ENCODE results near the gene GRHL3. TPM values are rescaled to one million over a fixed set of nuclear protein-coding genes. Genes with fewer than 3 reads are reported as not detected.

GRHL3 gene
- total and polyA plus RNA-seq, 4 donors: 0.07 to 0.09 (median 0.09) TPM

DNA sequence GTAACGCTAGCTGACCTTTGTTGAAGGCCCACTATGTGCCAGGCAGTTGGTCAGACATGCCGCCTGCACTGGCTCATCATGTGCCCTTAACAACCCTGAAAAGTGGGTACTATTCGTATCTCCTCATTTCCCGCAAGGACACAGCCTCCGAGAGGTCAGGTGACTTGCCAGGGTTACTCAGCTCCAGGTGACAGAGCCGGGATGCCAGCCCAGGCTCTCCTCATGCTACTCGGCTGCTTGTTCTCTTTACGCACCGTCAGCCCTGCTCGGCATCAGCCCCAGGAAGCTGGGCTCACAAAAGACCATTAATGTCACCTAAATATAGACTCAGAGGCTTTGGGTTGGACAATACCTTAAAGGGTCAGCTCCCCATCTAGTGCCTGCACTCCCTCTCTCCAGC lies 29.0 kb downstream of the GRHL3 start:
- H3K9me3 ChIP-seq (ENCODE audit: control insufficient read depth in 4 of 4, low read length in 3 of 4): no peaks in the 10 kb centered on the region
- no peak overlapping the region for H3K9ac ChIP-seq (ENCODE audit: low read depth in 1 of 2, low read length in 2 of 2)
- H3K36me3 ChIP-seq (ENCODE audit: control insufficient read depth in 4 of 4, insufficient read depth in 3 of 4, low read depth in 1 of 4, low read length in 3 of 4): no peaks in the 10 kb centered on the region
- H3K27me3 ChIP-seq (ENCODE audit: control insufficient read depth in 4 of 4, insufficient read depth in 4 of 4, low read length in 3 of 4): no peaks in the 10 kb centered on the region
- DNase-seq (ENCODE audit: low spot score): no peak
- no peak overlapping the region for H3K27ac ChIP-seq (ENCODE audit: low read depth in 1 of 2, low read length in 2 of 2)
- TF ChIP-seq FOXA2 (IDR thresholded peaks at IDR 0.05): no peak
- no peak for TF ChIP-seq TAF1 (conservative IDR thresholded peaks at IDR 0.05)
- TF ChIP-seq, protein P1, sequence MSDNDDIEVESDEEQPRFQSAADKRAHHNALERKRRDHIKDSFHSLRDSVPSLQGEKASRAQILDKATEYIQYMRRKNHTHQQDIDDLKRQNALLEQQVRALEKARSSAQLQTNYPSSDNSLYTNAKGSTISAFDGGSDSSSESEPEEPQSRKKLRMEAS (IDR thresholded peaks at IDR 0.05): no peak
- no peak for TF ChIP-seq HNF4A (conservative IDR thresholded peaks at IDR 0.05)
- TF ChIP-seq, protein P2, sequence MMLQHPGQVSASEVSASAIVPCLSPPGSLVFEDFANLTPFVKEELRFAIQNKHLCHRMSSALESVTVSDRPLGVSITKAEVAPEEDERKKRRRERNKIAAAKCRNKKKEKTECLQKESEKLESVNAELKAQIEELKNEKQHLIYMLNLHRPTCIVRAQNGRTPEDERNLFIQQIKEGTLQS (IDR thresholded peaks at IDR 0.05): no peak
- TF ChIP-seq, protein P3, sequence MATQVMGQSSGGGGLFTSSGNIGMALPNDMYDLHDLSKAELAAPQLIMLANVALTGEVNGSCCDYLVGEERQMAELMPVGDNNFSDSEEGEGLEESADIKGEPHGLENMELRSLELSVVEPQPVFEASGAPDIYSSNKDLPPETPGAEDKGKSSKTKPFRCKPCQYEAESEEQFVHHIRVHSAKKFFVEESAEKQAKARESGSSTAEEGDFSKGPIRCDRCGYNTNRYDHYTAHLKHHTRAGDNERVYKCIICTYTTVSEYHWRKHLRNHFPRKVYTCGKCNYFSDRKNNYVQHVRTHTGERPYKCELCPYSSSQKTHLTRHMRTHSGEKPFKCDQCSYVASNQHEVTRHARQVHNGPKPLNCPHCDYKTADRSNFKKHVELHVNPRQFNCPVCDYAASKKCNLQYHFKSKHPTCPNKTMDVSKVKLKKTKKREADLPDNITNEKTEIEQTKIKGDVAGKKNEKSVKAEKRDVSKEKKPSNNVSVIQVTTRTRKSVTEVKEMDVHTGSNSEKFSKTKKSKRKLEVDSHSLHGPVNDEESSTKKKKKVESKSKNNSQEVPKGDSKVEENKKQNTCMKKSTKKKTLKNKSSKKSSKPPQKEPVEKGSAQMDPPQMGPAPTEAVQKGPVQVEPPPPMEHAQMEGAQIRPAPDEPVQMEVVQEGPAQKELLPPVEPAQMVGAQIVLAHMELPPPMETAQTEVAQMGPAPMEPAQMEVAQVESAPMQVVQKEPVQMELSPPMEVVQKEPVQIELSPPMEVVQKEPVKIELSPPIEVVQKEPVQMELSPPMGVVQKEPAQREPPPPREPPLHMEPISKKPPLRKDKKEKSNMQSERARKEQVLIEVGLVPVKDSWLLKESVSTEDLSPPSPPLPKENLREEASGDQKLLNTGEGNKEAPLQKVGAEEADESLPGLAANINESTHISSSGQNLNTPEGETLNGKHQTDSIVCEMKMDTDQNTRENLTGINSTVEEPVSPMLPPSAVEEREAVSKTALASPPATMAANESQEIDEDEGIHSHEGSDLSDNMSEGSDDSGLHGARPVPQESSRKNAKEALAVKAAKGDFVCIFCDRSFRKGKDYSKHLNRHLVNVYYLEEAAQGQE (IDR thresholded peaks at IDR 0.05): no peak
- TF ChIP-seq JUND (IDR thresholded peaks at IDR 0.05): no peak
- no peak for TF ChIP-seq SP1 (IDR thresholded peaks at IDR 0.05)
- no peak for TF ChIP-seq NR2F2 (IDR thresholded peaks at IDR 0.05)
- no peak for TF ChIP-seq GABPA (IDR thresholded peaks at IDR 0.05 in 1 of 2, conservative IDR thresholded peaks at IDR 0.05 in 1 of 2)
- no peak for TF ChIP-seq FOXA1 (IDR thresholded peaks at IDR 0.05)
- TF ChIP-seq RAD21 (IDR thresholded peaks at IDR 0.05): no peak
- TF ChIP-seq, protein P4, sequence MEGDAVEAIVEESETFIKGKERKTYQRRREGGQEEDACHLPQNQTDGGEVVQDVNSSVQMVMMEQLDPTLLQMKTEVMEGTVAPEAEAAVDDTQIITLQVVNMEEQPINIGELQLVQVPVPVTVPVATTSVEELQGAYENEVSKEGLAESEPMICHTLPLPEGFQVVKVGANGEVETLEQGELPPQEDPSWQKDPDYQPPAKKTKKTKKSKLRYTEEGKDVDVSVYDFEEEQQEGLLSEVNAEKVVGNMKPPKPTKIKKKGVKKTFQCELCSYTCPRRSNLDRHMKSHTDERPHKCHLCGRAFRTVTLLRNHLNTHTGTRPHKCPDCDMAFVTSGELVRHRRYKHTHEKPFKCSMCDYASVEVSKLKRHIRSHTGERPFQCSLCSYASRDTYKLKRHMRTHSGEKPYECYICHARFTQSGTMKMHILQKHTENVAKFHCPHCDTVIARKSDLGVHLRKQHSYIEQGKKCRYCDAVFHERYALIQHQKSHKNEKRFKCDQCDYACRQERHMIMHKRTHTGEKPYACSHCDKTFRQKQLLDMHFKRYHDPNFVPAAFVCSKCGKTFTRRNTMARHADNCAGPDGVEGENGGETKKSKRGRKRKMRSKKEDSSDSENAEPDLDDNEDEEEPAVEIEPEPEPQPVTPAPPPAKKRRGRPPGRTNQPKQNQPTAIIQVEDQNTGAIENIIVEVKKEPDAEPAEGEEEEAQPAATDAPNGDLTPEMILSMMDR (IDR thresholded peaks at IDR 0.05; ENCODE audit: low read depth, low read length, missing input control): no peak
- no peak for TF ChIP-seq RXRA (IDR thresholded peaks at IDR 0.05)
- TF ChIP-seq, protein P5, sequence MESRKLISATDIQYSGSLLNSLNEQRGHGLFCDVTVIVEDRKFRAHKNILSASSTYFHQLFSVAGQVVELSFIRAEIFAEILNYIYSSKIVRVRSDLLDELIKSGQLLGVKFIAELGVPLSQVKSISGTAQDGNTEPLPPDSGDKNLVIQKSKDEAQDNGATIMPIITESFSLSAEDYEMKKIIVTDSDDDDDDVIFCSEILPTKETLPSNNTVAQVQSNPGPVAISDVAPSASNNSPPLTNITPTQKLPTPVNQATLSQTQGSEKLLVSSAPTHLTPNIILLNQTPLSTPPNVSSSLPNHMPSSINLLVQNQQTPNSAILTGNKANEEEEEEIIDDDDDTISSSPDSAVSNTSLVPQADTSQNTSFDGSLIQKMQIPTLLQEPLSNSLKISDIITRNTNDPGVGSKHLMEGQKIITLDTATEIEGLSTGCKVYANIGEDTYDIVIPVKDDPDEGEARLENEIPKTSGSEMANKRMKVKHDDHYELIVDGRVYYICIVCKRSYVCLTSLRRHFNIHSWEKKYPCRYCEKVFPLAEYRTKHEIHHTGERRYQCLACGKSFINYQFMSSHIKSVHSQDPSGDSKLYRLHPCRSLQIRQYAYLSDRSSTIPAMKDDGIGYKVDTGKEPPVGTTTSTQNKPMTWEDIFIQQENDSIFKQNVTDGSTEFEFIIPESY (IDR thresholded peaks at IDR 0.05): no peak
- TF ChIP-seq HNF4G (IDR thresholded peaks at IDR 0.05): no peak
- TF ChIP-seq YY1 (IDR thresholded peaks at IDR 0.05): no peak
- TF ChIP-seq EGR1 (IDR thresholded peaks at IDR 0.05; ENCODE audit: low read depth in 2 of 2): no peak
- 94% methylated on average over 10 of the region's 10 CpGs for WGBS
- H3K4me3 ChIP-seq (ENCODE audit: low read depth in 1 of 3, low read length in 3 of 3): no peak overlapping the region
- no peaks in the 10 kb centered on the region for H3K4me1 ChIP-seq (ENCODE audit: control insufficient read depth in 4 of 4, insufficient read depth in 4 of 4, low read length in 3 of 4)
